Glutamatergic neuron (in vitro differentiated cells): ENCODE results near the gene PLS1. TPM values are rescaled to one million over a fixed set of nuclear protein-coding genes. Genes with fewer than 3 reads are reported as not detected.
"Not testable (repeated sequence)": the region's sequence is repeated elsewhere in the genome, so short reads cannot be mapped to it uniquely, and the experiment has no call there.

Experiments used
- DNase-seq: peaks from one replicate; pipeline ENCODE4 v3.0.0; 2022
- H3K27ac Mint-ChIP-seq: one replicate; pipeline ENCODE4 v1.8.0; 2020; ENCODE audit warnings: mild to moderate bottlenecking, mixed read lengths, inconsistent platforms; ENCODE audit not compliant: unreplicated experiment
- H3K27me3 Mint-ChIP-seq: one replicate; pipeline ENCODE4 v1.8.0; 2020; ENCODE audit warnings: mild to moderate bottlenecking, moderate library complexity, mixed read lengths, inconsistent platforms; ENCODE audit not compliant: unreplicated experiment
- H3K36me3 Mint-ChIP-seq: one replicate; pipeline ENCODE4 v1.8.0; 2020; ENCODE audit warnings: mild to moderate bottlenecking, mixed read lengths, inconsistent platforms; ENCODE audit not compliant: unreplicated experiment
- H3K4me1 Mint-ChIP-seq: one replicate; pipeline ENCODE4 v1.8.0; 2020; ENCODE audit warnings: mild to moderate bottlenecking, low read depth, mixed read lengths, inconsistent platforms; ENCODE audit not compliant: unreplicated experiment
- H3K4me3 Mint-ChIP-seq: one replicate; pipeline ENCODE4 v1.8.0; 2020; ENCODE audit warnings: mild to moderate bottlenecking, mixed read lengths, inconsistent platforms; ENCODE audit not compliant: unreplicated experiment
- H3K9me3 Mint-ChIP-seq: one replicate; pipeline ENCODE4 v1.8.0; 2020; ENCODE audit warnings: mild to moderate bottlenecking, moderate library complexity, mixed read lengths, inconsistent platforms; ENCODE audit not compliant: unreplicated experiment
- CTCF ChIP-seq: fragments of 200-600 bp; sonication (generic); IDR thresholded peaks from one replicate; pipeline ENCODE4 v1.5.0; 2021; ENCODE audit not compliant: partially characterized antibody, unreplicated experiment
- long read RNA-seq: library from polyadenylated mRNA; unstranded; transcript quantifications from one replicate; pipeline ENCODE4 v2.0.0, GENCODE V29; 2020; ENCODE audit not compliant: unreplicated experiment
- total RNA-seq: library from RNA; stranded (reverse); fragmentation: NEBNext Ultra II Directional; extraction: Animal tissue kit (Norgen Biotek cat#: 25700); gene quantifications from one replicate; pipeline ENCODE4 v1.2.1, GENCODE V29; 2021; ENCODE audit not compliant: unreplicated experiment

Gene PLS1, protein sequence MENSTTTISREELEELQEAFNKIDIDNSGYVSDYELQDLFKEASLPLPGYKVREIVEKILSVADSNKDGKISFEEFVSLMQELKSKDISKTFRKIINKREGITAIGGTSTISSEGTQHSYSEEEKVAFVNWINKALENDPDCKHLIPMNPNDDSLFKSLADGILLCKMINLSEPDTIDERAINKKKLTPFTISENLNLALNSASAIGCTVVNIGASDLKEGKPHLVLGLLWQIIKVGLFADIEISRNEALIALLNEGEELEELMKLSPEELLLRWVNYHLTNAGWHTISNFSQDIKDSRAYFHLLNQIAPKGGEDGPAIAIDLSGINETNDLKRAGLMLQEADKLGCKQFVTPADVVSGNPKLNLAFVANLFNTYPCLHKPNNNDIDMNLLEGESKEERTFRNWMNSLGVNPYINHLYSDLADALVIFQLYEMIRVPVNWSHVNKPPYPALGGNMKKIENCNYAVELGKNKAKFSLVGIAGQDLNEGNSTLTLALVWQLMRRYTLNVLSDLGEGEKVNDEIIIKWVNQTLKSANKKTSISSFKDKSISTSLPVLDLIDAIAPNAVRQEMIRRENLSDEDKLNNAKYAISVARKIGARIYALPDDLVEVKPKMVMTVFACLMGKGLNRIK
- total RNA-seq, result 1.3 TPM
- long read RNA-seq, partial matches to known transcripts, result 0 of 1 reads
- long read RNA-seq, other reads (novel, unspliced or antisense), result 0 of 1 reads

- DNase-seq, result peak; percentile 86
- no peaks in the 10 kb centered on the region for H3K27me3 Mint-ChIP-seq
- H3K36me3 Mint-ChIP-seq, result no peaks in the 10 kb centered on the region
- no peaks in the 10 kb centered on the region for H3K4me1 Mint-ChIP-seq
- no peak within 1 kb of the TSS for H3K27ac Mint-ChIP-seq
- no peaks in the 10 kb centered on the region for H3K9me3 Mint-ChIP-seq
- H3K4me3 Mint-ChIP-seq, result peak within 1 kb of the TSS; percentile 95
- no peak for TF ChIP-seq CTCF
These were observed at the start of gene PLS1 for GRCh38 chr3:142595951-142596725. PLS1 (plus strand) TSS chr3:142596393; CDS start chr3:142664238, 67,845 bp downstream.

DNA sequence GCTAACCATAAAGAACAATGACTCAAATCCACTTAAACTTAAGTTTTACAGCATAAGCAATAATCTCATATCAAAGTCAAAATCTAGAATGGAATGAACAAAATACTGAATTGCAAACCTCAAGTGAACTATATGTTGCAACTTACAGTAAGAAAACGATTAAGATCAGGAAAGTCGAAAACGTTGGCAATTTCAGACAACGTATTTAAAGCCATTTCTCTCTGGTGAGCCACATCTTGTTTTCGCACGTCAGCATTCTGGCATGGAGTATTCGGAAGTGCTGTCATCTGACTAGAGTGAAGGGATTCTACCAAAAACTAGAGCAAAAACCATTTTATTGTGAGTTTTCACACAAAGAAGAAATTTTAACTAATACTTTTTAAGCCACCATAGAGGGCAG lies 46.2 kb upstream of the PLS1 start:
- no peak for TF ChIP-seq CTCF
- H3K4me3 Mint-ChIP-seq, result no peak overlapping the region
- no peaks in the 10 kb centered on the region for H3K27me3 Mint-ChIP-seq
- no peaks in the 10 kb centered on the region for H3K9me3 Mint-ChIP-seq
- no peaks in the 10 kb centered on the region for H3K4me1 Mint-ChIP-seq
- H3K27ac Mint-ChIP-seq, result no peak overlapping the region
- peaks cover 8% of the 10 kb centered on the region for H3K36me3 Mint-ChIP-seq
- no peak for DNase-seq

GRCh38 chr3:142552579-142552978 lies 43.6 kb upstream of the PLS1 start:
- not testable (repeated sequence) for H3K27ac Mint-ChIP-seq, H3K36me3 Mint-ChIP-seq, H3K4me1 Mint-ChIP-seq, H3K9me3 Mint-ChIP-seq, H3K4me3 Mint-ChIP-seq, DNase-seq, H3K27me3 Mint-ChIP-seq

- Mint-ChIP-seq H3K9me3 (no peaks in the 10 kb centered on the region), H3K4me1 (no peaks in the 10 kb centered on the region), H3K27ac (no peak overlapping the region), H3K27me3 (no peaks in the 10 kb centered on the region), H3K4me3 (no peak overlapping the region), H3K36me3 (peaks cover 8% of the 10 kb centered on the region)
- TF ChIP-seq CTCF, result no peak
- DNase-seq, result no peak
These were observed 42.5 kb upstream of the PLS1 start for GRCh38 chr3:142553741-142554140.

GRCh38 chr3:142560118-142560517 lies 36.1 kb upstream of the PLS1 start:
- Mint-ChIP-seq H3K27ac (no peak overlapping the region), H3K4me3 (no peak overlapping the region), H3K27me3 (no peaks in the 10 kb centered on the region), H3K36me3 (no peaks in the 10 kb centered on the region), H3K4me1 (no peaks in the 10 kb centered on the region), H3K9me3 (no peaks in the 10 kb centered on the region)
- no peak for TF ChIP-seq CTCF
- no peak for DNase-seq
